NCI-H2029 (cell line): ENCODE data around the gene TMEM61.
"Not testable (repeated sequence)": the region's sequence is repeated elsewhere in the genome, so short reads cannot be mapped to it uniquely, and the experiment has no call there.

Experiments used
- DNase-seq: peaks from one replicate; lab custom pipeline; 2025; lab: John Stamatoyannopoulos, UW

Gene TMEM61

DNA sequence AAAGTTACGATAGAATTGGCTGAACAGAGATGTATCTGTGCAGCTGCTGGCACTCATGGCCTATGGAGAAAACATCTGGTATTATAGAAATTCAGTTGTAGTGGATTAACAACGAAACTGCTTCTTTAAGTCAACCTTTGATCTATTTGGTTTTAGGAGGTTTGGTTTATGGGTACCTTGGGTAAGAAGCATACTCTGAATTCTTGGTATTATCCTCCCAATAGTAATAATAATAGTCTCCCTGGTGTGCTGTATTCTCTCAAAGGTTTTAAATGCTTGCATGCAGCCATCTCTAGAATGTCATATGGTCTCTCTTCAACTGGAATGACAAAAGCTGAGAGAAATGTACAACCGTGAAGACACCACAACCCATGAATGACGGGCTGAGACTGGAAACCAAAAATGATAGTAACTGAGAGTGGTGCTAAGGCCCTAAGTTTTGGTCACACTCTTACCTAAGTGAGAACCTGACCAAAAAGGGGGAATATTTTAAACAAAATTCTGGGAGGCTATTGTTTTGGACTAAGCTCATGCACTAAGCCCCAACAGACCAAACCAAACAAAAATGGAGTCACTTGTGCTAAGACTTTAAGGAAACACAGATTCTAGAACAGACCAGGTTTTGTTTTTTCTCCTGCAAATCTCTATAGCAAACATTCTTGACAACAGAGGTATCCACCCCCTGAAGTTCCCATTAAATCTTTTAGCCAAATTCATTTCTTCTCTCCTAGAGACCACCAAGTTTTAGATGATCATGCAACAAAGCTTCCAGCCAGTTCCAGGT, 17.6 kb upstream of the TMEM61 start:
- no peak for DNase-seq

DNA sequence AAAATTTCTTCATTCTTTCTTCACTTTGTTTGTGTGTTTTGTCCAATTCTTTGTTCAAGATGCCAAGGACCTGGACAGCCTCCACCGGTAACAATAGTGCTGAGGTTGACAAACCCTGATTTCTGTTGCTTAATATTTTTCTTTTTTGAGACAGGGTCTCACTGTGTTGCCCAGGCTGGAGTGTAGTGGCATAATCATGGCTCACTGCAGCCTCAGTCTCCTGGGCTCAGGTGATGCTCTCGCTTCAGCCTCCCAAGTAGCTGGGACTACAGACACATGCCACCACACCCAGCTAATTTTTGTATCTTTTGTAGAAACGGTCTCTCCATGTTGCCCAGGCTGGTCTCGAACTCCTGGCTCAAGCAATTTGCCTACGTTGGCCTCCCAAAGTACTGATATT, 16.6 kb upstream of the TMEM61 start:
- not testable (repeated sequence) for DNase-seq

DNA sequence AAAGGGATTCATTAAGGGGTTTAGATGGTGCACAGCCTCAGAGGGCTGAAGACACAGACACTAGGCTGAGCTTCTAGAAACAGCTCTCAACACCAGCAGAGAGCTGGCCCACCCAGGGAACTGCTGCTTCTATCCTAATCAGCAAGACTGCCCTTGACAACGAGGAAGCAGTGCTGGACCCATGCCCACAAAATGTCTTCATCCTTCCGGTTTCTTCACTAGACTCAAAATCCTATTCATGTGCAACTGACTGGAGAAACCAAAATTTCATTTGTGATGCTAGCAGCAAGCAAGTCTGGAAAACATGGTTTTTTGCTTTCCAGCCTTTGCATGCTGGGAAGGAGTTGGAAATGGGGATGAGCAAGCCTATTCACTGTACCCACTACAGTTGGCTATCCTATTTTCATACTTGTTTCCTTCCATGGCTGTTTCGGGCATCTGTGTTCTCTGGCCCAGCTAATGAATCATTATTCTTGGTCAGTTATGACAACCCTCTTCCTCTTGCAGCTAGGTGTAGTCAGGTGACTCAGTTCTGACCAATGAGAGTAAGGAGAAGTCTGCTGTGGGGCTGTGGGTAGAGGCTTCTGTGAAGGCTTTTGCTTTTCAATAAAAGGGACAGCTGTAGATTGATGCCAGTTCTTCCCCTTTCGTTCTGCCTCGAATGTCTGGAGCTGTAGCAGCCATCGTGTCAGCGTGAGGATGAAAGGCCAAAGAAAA, 14.6 kb upstream of the TMEM61 start:
- DNase-seq, result peak; percentile 70

DNA sequence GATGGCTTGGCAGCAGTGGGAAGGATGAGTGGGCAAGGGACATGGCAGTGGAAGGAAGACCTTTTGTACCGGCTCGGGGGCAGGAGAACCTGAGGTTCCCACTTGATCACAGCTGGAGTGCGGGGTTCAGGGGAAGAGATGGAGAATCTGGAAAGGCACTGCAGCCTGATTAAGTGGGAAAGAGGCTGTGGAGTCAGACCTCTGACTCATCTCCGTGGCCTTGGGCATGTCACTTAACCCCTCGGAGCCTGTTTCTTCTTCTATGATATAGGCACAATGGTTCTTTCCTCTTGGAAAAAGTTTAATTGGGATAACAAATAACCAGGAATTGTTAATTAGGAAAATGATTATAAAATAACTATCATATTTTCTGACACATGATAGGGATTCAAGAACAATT, 13.1 kb upstream of the TMEM61 start:
- no peak for DNase-seq

DNA sequence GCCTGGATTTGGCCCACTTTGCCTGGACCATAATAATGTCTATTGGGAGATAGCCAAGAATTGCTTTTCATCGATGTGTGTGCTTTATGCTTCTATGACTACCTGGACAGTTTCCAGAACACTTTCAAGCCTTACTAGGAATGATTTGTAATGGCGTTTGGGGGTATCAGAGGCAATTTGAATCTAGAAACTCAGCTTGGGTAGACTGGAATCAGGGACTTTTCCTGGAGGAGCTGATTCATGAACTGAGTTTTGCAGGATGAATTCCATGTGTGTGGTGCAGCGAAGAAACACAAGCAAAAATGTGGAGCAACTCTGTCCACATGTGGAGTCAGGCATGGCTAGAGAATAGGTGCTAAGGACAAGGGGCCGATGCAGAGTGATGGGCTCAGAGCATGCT, 11.9 kb upstream of the TMEM61 start:
- DNase-seq, result peak; percentile 70

DNA sequence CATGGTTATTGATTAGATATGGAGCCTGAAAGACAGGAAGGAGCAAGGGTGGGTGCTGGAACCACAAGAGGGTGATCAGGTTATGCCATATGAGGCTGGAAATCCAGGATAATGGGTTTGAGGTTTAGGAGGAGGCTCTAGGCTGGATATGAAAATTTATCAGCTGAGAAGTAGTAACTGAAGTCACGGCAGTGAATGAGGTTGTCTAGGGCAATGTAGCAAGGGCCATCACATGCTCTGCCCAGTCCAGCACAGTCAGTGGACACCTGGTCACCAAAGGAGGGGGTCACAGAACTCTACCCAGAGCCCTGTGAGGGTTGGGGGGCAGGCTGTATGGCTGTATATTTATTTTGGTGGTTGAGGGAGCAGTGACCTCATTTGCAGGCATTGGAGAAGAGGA, 10.5 kb upstream of the TMEM61 start:
- DNase-seq, result no peak

DNA sequence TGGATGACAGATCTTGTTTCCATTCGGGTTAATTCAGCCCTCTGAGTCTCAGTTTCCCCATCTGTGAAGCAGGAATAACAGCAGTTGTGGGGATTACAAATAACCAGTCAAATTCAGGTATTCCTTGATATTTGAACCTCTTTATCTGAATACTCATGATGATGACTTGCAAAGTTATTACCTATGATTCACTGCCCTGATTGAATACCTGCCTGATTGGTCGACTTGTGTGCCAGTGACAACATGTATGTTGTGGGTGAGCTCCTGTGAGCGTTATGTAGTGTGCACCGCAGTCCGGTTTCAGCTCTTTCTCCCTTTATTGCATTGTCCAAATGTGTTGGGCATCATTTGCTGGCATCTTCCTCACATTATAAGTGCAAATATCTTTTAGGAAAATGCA, 9.5 kb upstream of the TMEM61 start:
- DNase-seq, result no peak

DNA sequence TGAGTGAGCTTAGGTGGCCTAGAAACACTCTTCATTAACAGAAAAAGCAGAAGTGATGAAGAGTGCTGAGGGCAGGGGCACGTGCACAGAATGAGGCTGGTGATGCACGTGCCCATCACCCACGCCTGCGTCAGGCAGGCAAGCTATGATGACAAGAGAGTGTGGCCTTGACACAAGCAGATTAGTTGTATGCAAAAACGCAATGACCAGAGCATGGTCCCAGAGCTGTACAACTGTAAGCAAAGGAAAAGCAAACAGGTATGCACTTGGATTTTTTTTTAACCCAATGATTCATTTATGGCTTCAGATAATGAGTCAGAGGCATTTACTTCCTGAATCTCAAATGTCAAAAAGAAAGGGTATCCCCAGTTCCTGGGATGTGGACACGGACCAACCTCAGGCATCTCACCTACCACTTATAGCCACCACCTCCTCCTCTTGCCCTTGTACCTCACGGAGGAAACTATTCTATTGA, 9.1 kb upstream of the TMEM61 start:
- DNase-seq, result peak; percentile 65

DNA sequence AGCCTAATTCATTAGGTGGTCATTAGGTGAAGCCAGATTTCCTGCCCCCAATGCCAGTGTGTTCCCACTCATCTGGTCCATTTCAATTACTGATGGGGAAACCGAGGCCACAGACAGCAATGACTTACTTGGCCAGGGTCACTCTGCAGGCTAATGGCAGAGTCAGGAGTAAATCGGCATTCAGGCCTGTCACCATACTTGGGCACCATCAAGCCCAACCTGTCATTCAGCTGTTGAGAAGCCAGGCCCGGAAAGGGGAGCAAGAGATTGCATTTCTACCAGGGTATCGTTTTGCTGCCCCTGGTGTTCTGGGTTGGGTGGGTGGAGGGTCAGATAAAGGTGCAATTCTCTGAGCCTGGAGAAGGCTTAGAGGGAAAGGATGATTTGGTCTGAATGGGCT, 8.0 kb upstream of the TMEM61 start:
- DNase-seq, result no peak

DNA sequence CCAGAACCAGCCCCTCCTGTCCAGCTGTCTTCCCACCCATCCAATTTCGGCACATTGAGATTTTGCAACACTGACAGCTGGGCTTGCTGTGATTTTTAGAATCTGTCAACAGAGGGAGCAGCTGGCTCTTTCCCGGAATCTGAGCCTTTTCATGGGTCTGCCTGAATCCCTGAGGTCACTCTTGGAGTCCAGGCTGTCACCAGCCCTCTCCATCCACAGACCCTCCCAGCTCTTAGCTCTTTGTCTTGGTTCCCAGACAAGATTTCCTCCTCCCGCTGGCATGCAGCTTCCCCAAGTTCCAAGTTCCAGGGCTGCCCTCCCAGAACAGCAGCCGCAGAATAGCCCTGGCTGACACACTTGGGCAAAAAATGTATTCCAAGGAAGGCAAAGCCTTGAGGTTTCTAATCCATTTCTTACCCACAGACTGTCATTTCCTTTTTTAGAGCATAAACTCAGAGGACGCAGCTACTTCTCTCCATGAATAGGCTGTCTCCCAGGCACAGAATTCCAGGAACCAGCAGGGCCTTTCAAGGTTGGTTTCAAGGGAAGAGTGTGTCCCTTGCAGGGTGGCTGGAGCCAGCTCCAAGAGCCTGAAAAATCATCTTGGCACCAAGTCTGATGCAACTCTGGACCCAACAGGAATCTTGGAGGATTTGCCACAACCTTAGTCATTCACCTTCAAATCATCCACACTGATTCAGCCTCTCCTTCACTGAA, 7.1 kb upstream of the TMEM61 start:
- DNase-seq, result no peak

DNA sequence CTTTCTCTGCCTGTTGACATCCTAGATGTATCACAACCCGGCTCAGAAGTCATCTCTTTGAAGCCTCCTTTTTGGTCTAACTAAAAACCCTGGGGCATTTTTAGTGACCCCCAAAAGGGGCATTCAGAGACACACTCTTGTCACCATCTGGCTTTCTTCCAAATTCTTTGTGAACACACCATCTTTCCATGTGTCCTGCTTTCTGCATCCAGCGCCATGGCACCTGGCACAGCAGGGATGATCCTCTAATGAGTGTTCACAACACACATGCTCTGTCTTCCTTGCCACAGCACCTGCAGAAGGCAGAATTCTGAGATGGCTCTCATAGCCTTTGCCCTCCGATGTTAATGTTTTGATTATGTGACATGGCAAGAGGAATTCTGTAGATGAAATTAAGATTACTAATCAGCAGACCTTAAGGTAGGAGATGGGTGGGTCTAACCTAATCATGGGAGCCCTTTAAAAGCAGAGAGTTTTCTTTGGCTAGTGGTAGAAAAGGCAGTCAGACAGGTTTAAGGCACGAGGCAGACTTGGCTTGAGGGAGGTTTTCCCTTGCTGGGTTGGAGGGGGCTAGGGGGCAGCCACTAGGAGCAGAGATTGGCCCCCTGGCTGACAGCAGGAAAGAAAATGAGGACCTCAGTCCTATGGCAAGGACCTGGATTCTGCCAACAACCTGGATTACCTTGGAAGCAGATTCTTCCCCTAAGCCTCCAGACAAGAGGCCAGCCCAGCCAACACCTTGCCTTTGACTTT, 4.9 kb upstream of the TMEM61 start:
- DNase-seq, result peak; percentile 30

DNA sequence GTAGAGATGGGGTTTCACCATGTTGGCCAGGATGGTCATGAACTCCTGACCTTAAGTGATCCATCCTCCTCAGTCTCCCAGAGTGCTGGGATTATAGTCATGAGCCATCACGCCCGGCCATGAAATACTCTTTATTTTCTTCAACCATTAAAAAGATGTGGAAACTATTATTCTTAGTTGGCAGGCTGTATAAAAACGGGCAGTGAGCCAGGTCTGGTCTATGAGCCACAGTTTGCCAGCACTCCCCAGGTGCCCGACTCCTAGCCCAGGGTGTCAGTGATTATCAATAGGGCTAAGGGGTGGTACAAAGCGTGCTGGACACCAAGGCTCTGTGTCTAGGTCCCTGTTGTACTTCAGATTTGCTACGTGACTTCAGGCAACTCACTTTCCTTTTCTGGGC, 3.7 kb upstream of the TMEM61 start:
- no peak for DNase-seq

DNA sequence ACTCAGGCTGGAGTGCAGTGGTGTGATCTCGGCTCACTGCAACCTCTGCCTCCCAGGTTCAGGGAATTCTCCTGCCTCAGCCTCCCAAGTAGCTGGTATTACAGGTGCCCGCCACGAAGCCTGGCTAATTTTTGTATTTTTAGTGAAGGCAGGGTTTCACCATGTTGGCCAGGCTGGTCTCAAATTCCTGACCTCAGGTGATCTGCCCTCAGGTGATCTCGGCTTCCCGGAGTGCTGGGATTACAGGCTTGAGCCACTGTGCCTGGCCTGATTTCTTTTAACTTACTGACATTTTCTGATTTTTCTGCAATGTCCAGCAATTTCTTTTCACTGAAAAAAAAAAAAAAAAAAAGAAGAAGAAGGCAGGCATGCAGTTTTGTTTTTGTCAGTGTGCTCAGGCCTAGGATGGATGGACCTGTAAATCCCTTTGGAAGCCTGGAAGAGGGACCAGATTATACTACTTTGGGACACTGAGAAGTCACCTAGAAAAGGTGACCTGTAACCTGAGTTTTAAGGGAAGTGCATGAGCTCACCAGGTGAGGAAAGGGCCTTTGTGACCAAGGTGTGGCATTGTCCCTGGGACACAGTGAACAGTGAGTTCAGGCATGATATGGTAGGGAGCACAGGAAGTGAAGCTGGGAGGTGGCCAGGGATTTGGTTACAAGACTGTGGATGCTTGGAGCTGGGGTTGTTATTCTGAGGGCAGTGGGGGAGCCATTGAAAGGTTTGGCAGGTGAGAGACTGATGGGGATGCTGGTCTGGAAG, 2.7 kb upstream of the TMEM61 start:
- peak; percentile 59 for DNase-seq

DNA sequence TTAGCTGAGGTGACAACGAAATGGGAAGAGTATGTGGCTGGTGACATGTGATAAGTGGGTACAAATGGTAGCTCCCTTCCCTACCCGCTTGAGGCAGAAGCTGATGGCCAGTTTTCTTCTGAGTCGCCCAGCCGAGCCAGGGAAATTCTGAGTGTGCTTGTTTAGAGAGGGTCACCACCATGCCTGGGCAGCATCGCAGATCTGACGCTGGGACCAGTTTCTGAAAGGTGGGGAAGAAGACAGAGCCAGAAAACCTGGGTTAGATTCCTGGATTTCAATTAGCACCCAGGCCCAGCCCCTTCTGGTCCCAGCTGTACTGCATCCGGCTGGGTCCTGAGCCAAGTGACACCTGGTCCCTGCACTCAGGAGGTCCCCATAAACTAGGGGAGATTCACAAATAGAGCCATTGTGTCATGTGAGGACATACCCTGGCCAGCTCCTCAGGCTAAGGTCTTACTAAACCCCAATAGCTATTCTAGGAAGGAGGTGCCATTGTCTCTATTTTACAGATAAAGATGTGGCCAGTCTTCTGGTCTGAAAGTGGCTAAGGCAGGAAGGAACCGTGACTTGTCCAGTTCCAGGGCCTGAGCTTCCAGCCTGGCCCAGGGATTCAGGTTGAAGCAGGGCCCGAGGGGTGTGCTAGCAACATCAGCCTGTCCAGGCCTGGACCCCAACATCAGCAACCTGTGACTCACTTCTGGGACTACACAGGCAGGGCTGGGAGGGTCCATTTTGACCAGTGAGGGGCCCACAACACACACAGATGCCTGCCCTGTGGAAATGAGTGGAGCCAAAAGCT, 1.7 kb upstream of the TMEM61 start:
- no peak for DNase-seq

DNA sequence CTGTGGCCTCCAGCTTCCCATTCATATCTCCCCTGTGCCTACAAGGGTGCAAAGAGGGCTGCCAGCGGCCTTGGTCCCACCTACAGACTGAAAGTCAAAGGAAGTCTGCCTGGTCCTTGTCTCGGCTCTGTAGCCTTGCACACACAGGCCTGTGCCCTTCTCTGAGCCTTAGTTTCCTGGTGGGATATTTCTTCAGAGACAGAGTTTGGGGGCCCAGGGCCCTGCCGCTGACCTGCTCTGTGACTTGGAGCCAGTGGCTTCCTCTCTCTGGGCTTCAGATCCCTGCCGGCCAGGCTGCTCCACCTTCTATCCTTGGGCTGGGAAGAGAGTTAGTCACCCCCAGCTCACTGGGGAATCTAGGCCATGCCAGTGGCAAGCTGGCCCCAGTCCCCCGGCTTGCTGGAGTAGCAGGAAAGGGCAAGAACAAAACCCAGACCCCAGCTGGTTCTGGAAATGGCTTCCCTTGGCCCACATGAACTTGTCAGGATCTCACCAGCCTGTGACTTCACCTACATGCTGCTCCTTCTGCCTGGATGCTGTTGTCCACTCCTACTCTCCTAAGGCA, 1.0 kb upstream of the TMEM61 start:
- DNase-seq, result no peak

DNA sequence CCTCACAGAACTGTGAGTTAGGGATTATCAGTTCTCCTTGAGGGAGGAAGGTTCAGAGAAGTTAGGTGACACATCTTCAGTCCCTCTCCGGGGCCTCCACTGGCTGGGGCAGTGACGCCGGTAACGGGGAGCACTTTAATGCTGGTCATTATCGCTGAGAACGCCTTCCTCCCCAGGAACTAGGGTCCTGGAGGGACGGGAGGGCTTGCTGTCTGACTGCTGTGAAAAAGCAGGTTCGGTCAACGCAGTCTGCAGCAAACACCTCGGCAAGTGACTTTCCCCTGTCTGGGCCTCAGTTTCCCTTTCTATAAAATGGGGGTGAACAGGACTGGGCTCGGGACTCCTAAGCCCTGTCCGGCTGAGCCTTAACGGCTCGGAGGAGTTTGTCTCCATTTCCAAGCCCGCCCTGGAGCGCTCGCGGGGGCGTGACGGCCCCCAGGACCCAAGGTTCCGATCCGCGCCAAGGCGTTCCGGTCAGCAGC, 341 bp upstream of the TMEM61 start:
- DNase-seq, result no peak

DNA sequence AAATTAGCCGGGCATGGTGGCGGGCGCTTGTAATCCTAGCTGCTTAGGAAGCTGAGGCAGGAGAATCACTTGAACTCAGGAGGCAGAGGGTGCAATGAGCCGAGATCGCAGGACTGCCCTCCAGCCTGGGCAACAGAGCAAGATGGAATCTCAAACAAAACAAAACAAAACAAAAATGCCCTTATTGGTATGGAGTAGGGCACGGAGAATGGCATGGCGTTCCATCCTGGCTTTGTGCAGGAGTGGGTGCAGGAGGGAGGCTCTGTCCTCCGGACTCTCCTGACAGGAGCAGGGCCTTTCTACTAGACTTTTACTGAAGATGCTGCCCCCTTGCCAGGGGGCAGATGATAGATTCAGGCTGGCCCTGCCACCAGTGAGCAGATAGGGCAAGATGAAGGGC, 1.0 kb downstream of the TMEM61 start:
- DNase-seq, result no peak

DNA sequence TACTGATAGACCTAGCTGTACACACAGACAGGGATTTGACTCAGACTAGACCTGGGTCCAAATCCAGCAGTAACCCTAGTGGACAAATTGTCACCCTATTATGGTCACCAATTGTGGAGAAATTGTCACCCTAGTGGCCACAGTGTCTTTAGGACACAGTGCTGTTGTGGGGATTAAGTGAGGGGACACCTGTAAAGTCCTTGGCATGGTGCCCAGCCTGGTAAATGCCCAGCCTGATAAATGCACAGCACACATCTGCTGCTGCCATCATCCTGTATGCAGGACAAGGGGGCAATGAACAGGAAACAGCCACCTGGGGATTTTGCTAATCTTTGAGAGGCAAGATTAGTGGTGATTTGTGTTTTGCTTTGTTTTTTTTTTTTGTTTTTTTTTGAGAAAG, 2.3 kb downstream of the TMEM61 start:
- DNase-seq, result peak; percentile 94

DNA sequence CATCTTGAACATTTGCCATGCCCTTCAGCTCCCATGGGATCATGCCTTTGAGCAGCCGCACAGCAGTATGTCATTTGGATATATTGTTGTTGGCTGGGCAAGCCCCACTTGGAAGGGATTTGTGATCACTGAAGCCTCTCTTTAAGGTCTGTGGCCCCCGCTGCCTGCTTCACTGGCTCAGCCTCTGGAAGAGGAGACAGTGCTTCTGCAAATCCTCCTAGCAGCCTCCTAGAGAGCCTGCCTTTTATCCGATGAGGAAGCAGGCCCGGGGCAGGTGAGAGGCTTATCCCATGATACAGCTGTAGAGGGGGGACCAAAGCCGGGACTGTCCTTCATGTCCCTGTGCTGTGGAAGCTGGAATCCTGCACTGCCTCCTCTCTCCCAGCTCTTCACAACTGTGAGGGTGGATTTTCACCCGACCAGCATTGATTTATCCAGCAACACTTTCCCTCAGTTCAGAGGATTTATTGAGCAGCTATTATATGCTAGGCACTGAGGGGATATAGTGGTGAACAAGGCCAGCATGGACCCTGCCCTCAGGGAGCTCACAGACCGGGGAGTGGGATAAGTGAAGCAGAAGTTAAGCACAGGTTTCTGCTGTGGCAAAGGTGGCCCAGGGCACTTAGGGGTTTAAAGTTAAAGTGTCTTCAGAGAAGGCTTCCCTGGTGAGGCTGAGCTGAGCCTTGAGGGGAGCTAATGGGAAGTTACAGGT, 3.9 kb downstream of the TMEM61 start:
- DNase-seq, result peak; percentile 55
